HG02678 (cell line): ENCODE data around the gene ITGBL1.

Experiments used
- ATAC-seq: cut with Tn5 transposase; IDR thresholded peaks from one replicate; pipeline ENCODE4 v1.9.1; 2021; ENCODE audit warnings: mild to moderate bottlenecking, moderate library complexity; ENCODE audit not compliant: unreplicated experiment

The ITGBL1 gene

GRCh38 chr13:101730420-101731000 lies 278.0 kb downstream of the ITGBL1 start:
- no peak for ATAC-seq

DNA sequence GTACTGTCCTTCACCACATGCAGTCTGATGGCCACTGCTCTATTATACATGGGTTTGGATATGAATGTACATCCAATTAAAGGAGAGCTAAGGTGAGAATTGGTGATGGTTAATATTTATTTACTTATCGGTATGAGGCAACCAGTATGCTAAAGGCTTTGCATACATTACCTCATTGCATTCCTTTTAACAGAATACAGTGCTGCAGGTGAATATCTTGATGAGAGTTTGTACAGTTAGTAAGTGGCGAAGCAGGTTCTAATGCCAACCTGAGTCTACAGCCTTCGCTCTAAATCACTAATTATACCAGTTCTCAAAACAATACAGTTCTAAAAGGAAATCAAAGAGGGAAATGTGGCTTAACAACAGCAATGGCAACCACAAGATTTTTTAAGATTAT lies 284.1 kb downstream of the ITGBL1 start:
- no peak for ATAC-seq

DNA sequence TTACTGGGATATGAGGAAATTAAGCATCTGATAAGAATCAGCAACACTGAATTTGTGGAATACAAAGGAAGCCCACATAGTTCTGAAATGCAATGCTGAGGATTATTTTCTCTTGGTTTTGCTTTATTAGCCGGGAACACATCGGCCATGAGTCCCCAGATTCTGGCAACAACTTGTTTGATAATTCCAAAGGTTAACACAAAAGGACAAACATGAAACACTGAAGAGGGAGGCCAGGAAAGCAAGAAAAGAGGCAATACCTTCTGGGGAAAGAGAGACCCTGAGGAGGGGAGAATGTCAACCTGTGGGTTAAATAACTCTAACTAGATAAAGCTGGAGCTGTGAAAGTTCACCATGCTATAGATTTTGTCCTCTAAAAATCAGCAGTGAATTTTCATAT lies 285.9 kb downstream of the ITGBL1 start:
- ATAC-seq: no peak

- peak; percentile 96 for ATAC-seq
Measured at GRCh38 chr13:101739382-101740178, 287.1 kb downstream of the ITGBL1 start.

DNA sequence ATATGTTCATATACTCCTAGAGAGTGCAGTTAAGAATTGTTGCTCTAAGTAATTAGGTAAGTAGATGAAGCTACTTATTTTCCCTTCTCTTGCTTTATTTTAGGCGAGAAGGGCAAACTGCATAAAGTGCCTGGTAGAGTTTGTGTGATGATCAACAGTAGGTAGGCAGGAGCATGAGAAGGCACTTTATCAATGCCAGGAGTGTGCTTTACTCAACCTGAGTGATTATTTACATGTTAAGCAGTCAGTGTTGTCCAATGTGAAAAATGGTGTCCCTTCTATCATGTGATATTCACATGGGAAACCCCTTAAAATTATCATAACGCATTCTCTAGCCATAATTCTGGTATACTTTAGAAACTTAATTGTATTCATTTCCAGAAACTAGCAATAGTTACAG lies 294.0 kb downstream of the ITGBL1 start:
- no peak for ATAC-seq

GRCh38 chr13:101747039-101747438 lies 294.6 kb downstream of the ITGBL1 start:
- no peak for ATAC-seq

- no peak for ATAC-seq
Measured at GRCh38 chr13:101749584-101749983, 297.1 kb downstream of the ITGBL1 start.

- ATAC-seq: peak; percentile 79
Measured at GRCh38 chr13:101751488-101751887, 299.0 kb downstream of the ITGBL1 start.

DNA sequence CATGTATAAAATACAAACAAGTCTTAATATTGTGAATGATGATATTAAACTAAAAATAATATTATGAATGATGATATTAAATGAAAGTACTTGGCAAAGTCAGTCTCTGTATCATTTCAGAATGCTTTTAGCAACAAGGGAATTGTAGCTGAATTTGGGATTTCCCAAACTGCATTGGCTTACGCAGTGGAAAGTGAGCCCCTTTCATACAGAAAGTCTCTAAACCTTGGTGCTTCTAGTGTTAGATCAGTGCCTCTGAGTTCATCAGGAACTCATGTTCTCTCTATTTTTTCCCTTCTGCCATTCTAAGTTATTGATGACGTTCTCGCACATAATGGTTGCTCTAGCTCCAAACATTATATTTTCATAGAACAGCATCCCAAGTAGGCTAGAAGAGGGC lies 300.0 kb downstream of the ITGBL1 start:
- no peak for ATAC-seq

DNA sequence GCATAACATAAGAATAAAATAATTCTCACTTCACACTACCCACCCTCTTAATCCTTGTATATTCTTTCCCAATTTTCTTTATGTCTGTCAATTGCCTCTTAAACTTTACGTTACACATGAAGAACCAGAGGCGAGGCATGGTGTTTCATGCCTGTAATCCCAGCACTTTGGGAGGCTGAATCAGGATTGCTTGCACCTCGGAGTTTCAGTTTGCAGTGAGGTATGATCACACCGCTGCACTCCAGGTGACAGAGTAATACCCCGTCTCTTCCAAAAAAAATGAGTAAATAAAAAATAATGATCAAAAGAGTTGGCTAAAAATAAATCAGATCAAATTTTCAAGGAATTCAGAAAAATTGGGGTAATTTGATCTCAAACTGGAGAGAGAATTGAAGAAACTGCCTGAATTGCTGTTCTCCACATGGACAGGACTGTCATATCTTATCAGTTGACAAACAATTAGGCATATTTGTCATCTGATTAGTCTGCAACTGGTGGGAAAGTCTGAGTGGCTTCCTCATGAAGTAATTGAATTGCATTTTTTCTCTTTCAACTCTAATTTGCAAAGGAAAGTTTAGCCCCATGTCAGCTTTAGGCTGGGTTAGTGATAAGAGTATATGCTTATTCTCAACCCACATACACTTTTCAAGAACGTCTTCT lies 302.9 kb downstream of the ITGBL1 start:
- ATAC-seq: no peak

DNA sequence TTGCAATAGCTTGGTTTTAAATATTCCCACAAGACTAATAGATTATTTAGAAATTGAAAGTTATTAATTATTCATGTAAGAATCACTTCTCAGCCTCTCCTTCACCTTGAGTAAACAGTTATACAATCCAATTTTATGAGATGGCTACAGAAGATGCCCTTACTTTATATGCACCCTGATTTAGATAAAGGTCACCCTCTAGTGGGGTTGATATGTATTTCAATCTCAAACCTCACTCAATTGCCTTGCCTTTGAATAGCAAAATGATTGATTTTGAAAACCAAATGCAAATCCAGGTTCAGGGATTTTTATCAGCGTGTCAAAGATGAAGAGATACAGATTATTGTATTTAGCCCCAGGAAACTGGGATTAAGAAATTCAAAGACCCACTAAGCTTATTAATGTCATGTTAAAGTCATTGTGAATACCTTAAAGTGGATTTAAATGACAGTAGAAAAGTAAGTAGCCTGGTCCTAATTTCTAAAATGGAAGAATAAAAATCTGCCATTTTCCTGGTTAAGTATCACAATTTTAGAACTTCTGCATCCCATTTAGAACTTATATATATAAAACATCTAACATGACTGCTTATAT lies 305.1 kb downstream of the ITGBL1 start:
- ATAC-seq: peak; percentile 89

DNA sequence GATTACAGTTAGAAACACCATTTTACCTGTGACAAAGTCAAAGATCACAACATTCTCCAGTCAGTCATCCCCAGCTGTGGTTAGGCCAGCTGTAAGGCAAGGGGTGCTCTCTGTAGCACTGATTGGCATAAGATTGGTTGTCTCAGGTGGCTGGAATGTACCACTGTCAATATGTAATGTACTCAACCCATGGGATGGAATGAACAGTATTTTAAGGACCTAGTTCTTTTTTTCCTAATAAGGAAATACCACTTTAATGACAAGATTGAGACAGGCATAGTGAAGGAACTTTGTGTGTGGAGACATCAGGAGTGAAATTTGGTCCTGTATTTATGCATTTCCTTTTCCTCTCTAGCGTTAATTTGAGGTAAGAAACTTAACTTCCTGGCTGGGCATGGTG lies 310.7 kb downstream of the ITGBL1 start:
- no peak for ATAC-seq
